Ovary (tissue), 9 donors: ENCODE measurements around the gene CFHR2. TPM values are rescaled to one million over a fixed set of nuclear protein-coding genes. Genes with fewer than 3 reads are reported as not detected.
"Not testable (repeated sequence)": the region's sequence is repeated elsewhere in the genome, so short reads cannot be mapped to it uniquely, and the experiment has no call there.

Experiments used
- DNase-seq, 5 donors: peaks; one replicate each; pipeline ENCODE4 v3.0.0-alpha.2; 2019 to 2020
- H3K27ac ChIP-seq, 2 donors: fragments of 200-600 bp; one replicate each; pipeline versions ENCODE4 v1.5.1 to v1.8.0; 2019 to 2022
- H3K27me3 ChIP-seq: fragments of 200-600 bp; one replicate; pipeline ENCODE4 v1.8.0; 2022
- H3K36me3 ChIP-seq: fragments of 200-600 bp; sonication (generic); one replicate; pipeline ENCODE4 v1.5.1; 2019
- H3K4me1 ChIP-seq: one replicate; pipeline ENCODE4 v1.8.1; 2013; ENCODE audit warnings: mild to moderate bottlenecking, moderate library complexity; ENCODE audit not compliant: insufficient read depth
- H3K4me3 ChIP-seq: fragments of 200-600 bp; sonication (generic); one replicate; pipeline ENCODE4 v1.5.1; 2017
- H3K9me3 ChIP-seq, 2 donors: fragments of 200-600 bp in 1 of 2; sonication (generic) in 1 of 2; one replicate each; pipeline versions ENCODE4 v1.5.1 to v1.8.1; 2013 to 2019; ENCODE audit warnings: mild to moderate bottlenecking in 1 of 2, moderate library complexity in 1 of 2
- EP300 ChIP-seq: sonication (generic); formaldehyde crosslinking; IDR thresholded peaks from one replicate; pipeline ENCODE4 v1.6.1; 2017; ENCODE audit warnings: antibody characterized with exemption
- POLR2A ChIP-seq: fragments of 450-650 bp; IDR thresholded peaks from one replicate; pipeline ENCODE4 v1.6.1; 2017; ENCODE audit warnings: antibody characterized with exemption, mild to moderate bottlenecking, moderate library complexity
- WGBS, 3 donors: extraction: QIAGEN DNeasy Blood & Tissue Kit in 1 of 3; methylation state at CpG; one replicate each; pipeline versions ENCODE4 v1.1.5 to v1.1.7; 2013 to 2017; 5-methylcytosine and 5-hydroxymethylcytosine counted together
- intact Hi-C, 4 donors: fragments of 100-400 bp; cut with DNase I; formaldehyde crosslinking; loops; one replicate each; pipeline versions ENCODE4 v1.11.0 to v1.15.1; 2022 to 2023
- polyA plus RNA-seq, 2 donors: library from polyadenylated mRNA; stranded (reverse); fragments of 200-250 nt in 1 of 2; fragments of 350-450 nt in 1 of 2; fragmentation: Illumina TruSeq in 1 of 2; extraction: RNeasy Lipid Tissue Mini Kit (QIAGEN cat#74804) in 1 of 2; gene quantifications; one replicate each; pipeline ENCODE4 v1.2.3, GENCODE V29; 2013 to 2014
- total RNA-seq, 7 donors: library from RNA; depleted of rRNA in 2 of 7; stranded (reverse); fragments of >200 nt in 2 of 7; fragmentation: NEBNext Ultra II Directional in 3 of 7; extraction: Animal tissue kit (Norgen Biotek cat#: 25700) in 3 of 7; gene quantifications; one replicate each; pipeline versions ENCODE4 v1.1.0 to v1.2.4, GENCODE V29; 2016 to 2023
- TF ChIP-seq, protein P1 (sequence below), 3 donors: fragments of 450-650 bp in 2 of 3; fragments of 200-600 bp in 1 of 3; IDR thresholded peaks; one replicate each; pipeline versions ENCODE4 v1.5.1 to v1.8.0; 2016 to 2022; ENCODE audit warnings: antibody characterized with exemption in 3 of 3, mild to moderate bottlenecking in 1 of 3
- donor health status: DM: no; HTN: no; CAD: no; lungs with moderate emphysema.
- donor health status: DM: no; HTN: no; CAD: no.
- donor health status: Bipolar disorder and iron deficiency.
- donor health status: DM: yes; HTN: yes; CAD: no.
- donor health status: DM: no; HTN: no; CAD: no.
- donor health status: DM: yes; HTN: yes; CAD: no.

CFHR2 gene
- total and polyA plus RNA-seq, 9 donors = 0.25 to 0.38 TPM; not detected in 7

DNA sequence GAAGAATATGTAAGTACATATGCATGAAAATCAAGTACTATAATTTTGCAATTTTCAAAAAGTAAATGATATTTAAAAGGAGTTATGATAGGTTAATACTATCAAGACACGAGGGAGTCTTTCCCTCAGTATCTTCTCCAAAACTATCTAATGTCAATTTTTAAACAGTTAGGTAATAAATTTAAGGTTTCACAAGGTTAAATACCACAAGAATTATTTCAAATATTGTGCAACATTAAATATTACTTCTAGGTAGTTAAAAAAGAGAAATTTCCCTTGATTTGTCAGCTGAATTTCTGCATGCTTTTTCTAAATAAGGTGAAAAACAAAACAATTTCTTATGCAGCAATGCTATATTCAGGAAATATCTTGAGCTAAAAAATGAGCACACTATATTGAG is 37.3 kb downstream of the CFHR2 start:
- H3K36me3 ChIP-seq = no peaks in the 10 kb centered on the region
- H3K4me1 ChIP-seq = no peaks in the 10 kb centered on the region
- 64 to 72% (median 65%) methylated on average over 1 of the region's 1 CpG for WGBS, 3 donors
- no peak overlapping the region for H3K4me3 ChIP-seq
- DNase-seq = no peak
- H3K9me3 ChIP-seq = no peaks in the 10 kb centered on the region
- TF ChIP-seq EP300 = no peak
- no peak for TF ChIP-seq POLR2A
- TF ChIP-seq, protein P1, sequence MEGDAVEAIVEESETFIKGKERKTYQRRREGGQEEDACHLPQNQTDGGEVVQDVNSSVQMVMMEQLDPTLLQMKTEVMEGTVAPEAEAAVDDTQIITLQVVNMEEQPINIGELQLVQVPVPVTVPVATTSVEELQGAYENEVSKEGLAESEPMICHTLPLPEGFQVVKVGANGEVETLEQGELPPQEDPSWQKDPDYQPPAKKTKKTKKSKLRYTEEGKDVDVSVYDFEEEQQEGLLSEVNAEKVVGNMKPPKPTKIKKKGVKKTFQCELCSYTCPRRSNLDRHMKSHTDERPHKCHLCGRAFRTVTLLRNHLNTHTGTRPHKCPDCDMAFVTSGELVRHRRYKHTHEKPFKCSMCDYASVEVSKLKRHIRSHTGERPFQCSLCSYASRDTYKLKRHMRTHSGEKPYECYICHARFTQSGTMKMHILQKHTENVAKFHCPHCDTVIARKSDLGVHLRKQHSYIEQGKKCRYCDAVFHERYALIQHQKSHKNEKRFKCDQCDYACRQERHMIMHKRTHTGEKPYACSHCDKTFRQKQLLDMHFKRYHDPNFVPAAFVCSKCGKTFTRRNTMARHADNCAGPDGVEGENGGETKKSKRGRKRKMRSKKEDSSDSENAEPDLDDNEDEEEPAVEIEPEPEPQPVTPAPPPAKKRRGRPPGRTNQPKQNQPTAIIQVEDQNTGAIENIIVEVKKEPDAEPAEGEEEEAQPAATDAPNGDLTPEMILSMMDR (IDR thresholded peaks at IDR 0.05) = no peak
- no peak overlapping the region for H3K27ac ChIP-seq
- intact Hi-C loops = no loop called here
- H3K27me3 ChIP-seq = no peaks in the 10 kb centered on the region

DNA sequence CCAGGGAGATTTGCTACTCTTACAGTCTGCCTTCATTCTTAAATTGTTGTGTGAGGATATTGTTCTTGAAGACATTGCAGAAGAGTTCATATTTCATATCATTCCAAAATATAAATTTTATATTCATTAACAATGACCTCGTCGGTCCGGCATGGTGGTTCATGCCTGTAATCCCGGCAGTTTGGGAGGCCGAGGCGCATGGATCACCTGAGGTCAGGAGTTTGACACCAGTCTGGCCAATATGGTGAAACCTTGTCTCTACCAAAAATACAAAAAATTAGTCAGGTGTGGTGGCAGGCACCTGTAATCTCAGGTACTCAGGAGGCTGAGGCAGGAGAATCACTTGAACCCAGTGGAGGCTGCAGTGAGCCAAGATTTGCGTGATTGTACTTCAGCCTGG is 38.7 kb downstream of the CFHR2 start:
- DNase-seq, H3K27ac ChIP-seq, H3K4me1 ChIP-seq, H3K36me3 ChIP-seq, H3K27me3 ChIP-seq, H3K4me3 ChIP-seq, intact Hi-C loops, H3K9me3 ChIP-seq: not testable (repeated sequence)
- 93 to 96% (median 93%) methylated on average over 7 of the region's 7 CpGs for WGBS, 3 donors

DNA sequence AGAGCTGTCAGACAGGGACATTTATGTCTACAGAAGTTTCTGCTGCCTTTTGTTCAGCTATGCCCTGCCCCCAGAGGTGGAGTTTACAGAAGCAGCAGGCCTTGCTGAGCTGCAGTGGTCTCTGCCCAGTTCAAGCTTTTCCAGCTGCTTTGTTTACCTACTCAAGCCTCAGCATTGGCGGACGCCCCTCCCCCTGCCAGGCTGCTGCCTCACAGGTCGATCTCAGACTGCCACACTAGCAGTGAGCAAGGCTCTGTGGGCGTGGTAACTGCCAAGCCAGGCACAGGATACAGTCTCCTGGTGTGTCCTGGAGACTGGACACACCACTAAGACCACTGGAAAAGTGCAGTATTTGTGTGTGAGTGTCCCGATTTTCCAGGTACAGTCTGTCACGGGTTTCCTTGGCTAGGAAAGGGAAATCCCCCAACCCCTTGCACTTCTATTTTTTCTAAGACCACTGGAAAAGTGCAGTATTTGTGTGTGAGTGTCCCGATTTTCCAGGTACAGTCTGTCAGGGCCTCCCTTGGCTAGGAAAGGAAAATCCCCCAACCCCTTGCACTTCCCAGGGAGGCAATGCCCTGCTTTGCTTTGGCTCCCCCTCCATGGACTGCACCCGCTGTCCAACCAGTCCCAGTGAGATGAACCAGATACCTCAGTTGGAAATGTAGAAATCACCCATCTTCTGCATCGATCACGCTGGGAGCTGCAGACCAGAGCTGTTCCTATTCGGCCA is 48.5 kb downstream of the CFHR2 start:
- H3K9me3 ChIP-seq, intact Hi-C loops, H3K4me3 ChIP-seq, H3K27me3 ChIP-seq, H3K36me3 ChIP-seq, H3K4me1 ChIP-seq, H3K27ac ChIP-seq: not testable (repeated sequence)
- WGBS, 3 donors = 75 to 77% (median 76%) methylated on average over 11 of the region's 11 CpGs
- DNase-seq = peak in 1 of 5 donors; percentile 7

DNA sequence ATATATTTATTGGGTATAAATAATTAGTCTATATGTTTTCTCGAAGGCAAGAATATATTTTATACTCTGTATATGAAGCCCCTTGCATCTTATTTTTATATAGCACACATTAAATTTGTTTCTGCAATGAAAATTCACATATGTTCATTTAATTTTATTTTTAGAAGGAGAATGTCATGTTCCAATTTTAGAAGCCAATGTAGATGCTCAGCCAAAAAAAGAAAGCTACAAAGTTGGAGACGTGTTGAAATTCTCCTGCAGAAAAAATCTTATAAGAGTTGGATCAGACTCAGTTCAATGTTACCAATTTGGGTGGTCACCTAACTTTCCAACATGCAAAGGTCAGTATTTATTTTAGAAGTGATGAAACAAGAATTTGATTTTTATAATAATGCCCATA is 50.4 kb downstream of the CFHR2 start:
- Histone ChIP-seq H3K9me3 (no peaks in the 10 kb centered on the region), H3K27me3 (no peaks in the 10 kb centered on the region), H3K36me3 (no peaks in the 10 kb centered on the region), H3K27ac (no peak overlapping the region), H3K4me3 (no peak overlapping the region), H3K4me1 (no peaks in the 10 kb centered on the region)
- DNase-seq = no peak
- intact Hi-C loops = no loop called here
- TF ChIP-seq EP300 (no peak), POLR2A (no peak)
- TF ChIP-seq, protein P1 (IDR thresholded peaks at IDR 0.05) = no peak
- WGBS, 3 donors = 53 to 57% (median 54%) methylated on average over 2 of the region's 2 CpGs

DNA sequence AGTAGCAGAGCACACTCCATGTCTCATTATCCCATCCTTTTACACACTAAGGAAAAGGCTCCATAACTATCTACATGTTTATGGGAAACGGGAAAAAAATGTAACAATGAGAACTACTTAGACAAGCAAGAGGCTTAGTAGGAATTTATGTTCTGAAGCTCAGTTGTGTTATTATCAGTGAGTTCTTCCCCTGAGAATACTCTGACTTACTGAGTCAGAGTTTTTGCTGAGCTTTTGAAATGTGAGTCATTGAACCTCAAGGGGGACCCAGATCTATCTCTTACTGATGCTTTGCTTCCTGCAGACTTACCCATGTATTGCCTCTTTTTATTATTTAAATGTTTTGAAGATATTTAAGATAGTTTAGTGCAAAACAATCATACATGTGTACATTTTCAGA is 53.9 kb downstream of the CFHR2 start:
- no peak overlapping the region for H3K27ac ChIP-seq
- no peaks in the 10 kb centered on the region for H3K9me3 ChIP-seq
- TF ChIP-seq, protein P1 (IDR thresholded peaks at IDR 0.05) = no peak
- no peak for TF ChIP-seq EP300
- TF ChIP-seq POLR2A = no peak
- no peak for DNase-seq
- no peaks in the 10 kb centered on the region for H3K36me3 ChIP-seq
- no peaks in the 10 kb centered on the region for H3K4me1 ChIP-seq
- WGBS, 3 donors = 25 to 35% (median 26%) methylated on average over 1 of the region's 1 CpG
- H3K27me3 ChIP-seq = no peaks in the 10 kb centered on the region
- H3K4me3 ChIP-seq = no peak overlapping the region
- intact Hi-C loops = no loop called here
